H1 (cell line): Measurements from ENCODE around the gene SLC35F1. TPM values are rescaled to one million over a fixed set of nuclear protein-coding genes. Genes with fewer than 3 reads are reported as not detected.
A peak's percentile ranks its signal among the peaks of the same experiment; 100 is the strongest.

ENCODE experiments used
- ASH2L ChIP-seq: fragments of 200-600, 300-600 bp; sonication (generic); IDR thresholded peaks from one replicate; pipeline ENCODE4 v1.7.1; 2017; ENCODE audit warnings: low read length
- BCL11A ChIP-seq, 2 experiments: IDR thresholded peaks; one replicate each; pipeline ENCODE4 v1.6.1; 2011; ENCODE audit warnings: low read depth in 2 of 2, low read length in 2 of 2, mild to moderate bottlenecking in 2 of 2
- E2F6 ChIP-seq: IDR thresholded peaks from 2 replicates; pipeline ENCODE4 v1.6.1; 2012; ENCODE audit warnings: inconsistent platforms
- EGR1 ChIP-seq: IDR thresholded peaks from 2 replicates; pipeline ENCODE4 v1.6.1; 2011; ENCODE audit warnings: low read depth, low read length, borderline replicate concordance
- EZH2 ChIP-seq: fragments of 200-600 bp; sonication (generic); IDR thresholded peaks from 2 replicates; pipeline ENCODE4 v1.7.1; 2012; ENCODE audit warnings: low read depth, mild to moderate bottlenecking, moderate library complexity, low read length, inconsistent platforms; ENCODE audit not compliant: severe bottlenecking
- FOSL1 ChIP-seq: IDR thresholded peaks from 2 replicates; pipeline ENCODE4 v1.6.1; 2011; ENCODE audit warnings: mild to moderate bottlenecking, low read depth, low read length, moderate library complexity; ENCODE audit not compliant: insufficient read depth
- KDM1A ChIP-seq: fragments of 200-600, 300-600 bp; sonication (generic); IDR thresholded peaks from 2 replicates; pipeline ENCODE4 v1.7.1; 2016; ENCODE audit warnings: mild to moderate bottlenecking, low read length, borderline replicate concordance
- KDM4A ChIP-seq: IDR thresholded peaks from one replicate; pipeline ENCODE4 v1.7.1; 2012; ENCODE audit warnings: low read depth, mild to moderate bottlenecking, moderate library complexity, low read length, inconsistent platforms; ENCODE audit not compliant: severe bottlenecking
- NANOG ChIP-seq: IDR thresholded peaks from 2 replicates; pipeline ENCODE4 v1.6.1; 2011; ENCODE audit warnings: low read length, low read depth, mild to moderate bottlenecking, inconsistent platforms; ENCODE audit not compliant: insufficient read depth, poor library complexity, severe bottlenecking
- NRF1 ChIP-seq: IDR thresholded peaks from 2 replicates; pipeline ENCODE4 v1.6.1; 2011; ENCODE audit warnings: mild to moderate bottlenecking, low read depth, low read length, improper control_type of control experiment
- POLR2A ChIP-seq, 2 experiments: IDR thresholded peaks; 1 replicate in 1 of 2; 2 replicates in 1 of 2; pipeline ENCODE4 v1.6.1; 2011; ENCODE audit warnings: low read depth in 2 of 2, low read length in 2 of 2, mild to moderate bottlenecking in 2 of 2; ENCODE audit errors: control extremely low read depth in 1 of 2
- POLR2AphosphoS5 ChIP-seq: IDR thresholded peaks from 2 replicates; pipeline ENCODE4 v1.6.1; 2011; ENCODE audit warnings: low read depth, low read length
- RNF2 ChIP-seq: fragments of 200-900, 300-1000 bp; sonication (generic); IDR thresholded peaks from 2 replicates; pipeline ENCODE4 v1.7.1; 2016; ENCODE audit warnings: borderline replicate concordance, low read depth, mild to moderate bottlenecking, antibody characterized with exemption, low read length; ENCODE audit not compliant: poor library complexity, severe bottlenecking; ENCODE audit errors: missing control alignments
- SAP30 ChIP-seq: fragments of 300-600 bp; sonication (generic); IDR thresholded peaks from 2 replicates; pipeline ENCODE4 v1.7.1; 2012; ENCODE audit warnings: low read length, moderate library complexity, mild to moderate bottlenecking, inconsistent platforms; ENCODE audit not compliant: insufficient read depth, insufficient replicate concordance
- SP1 ChIP-seq: IDR thresholded peaks from 2 replicates; pipeline ENCODE4 v1.6.1; 2011; ENCODE audit warnings: low read depth, low read length
- SP4 ChIP-seq: IDR thresholded peaks from 2 replicates; pipeline ENCODE4 v1.6.1; 2012; ENCODE audit warnings: low read length, inconsistent platforms
- SUZ12 ChIP-seq: fragments of 200-600 bp; sonication (generic); IDR thresholded peaks from 2 replicates; pipeline ENCODE4 v1.6.1; 2012; ENCODE audit warnings: mild to moderate bottlenecking, inconsistent platforms, low read length, moderate library complexity, mixed read lengths
- TCF12 ChIP-seq: IDR thresholded peaks from 2 replicates; pipeline ENCODE4 v1.6.1; 2011; ENCODE audit warnings: low read depth, mild to moderate bottlenecking, low read length
- TEAD4 ChIP-seq: IDR thresholded peaks from 2 replicates; pipeline ENCODE4 v1.6.1; 2012; ENCODE audit warnings: low read depth, low read length, inconsistent platforms, mixed read lengths
- USF2 ChIP-seq: IDR thresholded peaks from 2 replicates; pipeline ENCODE4 v1.6.1; 2011; ENCODE audit warnings: low read length, improper control_type of control experiment
- YY1 ChIP-seq: IDR thresholded peaks from 2 replicates; pipeline ENCODE4 v1.6.1; 2011; ENCODE audit warnings: low read depth, mild to moderate bottlenecking, low read length
- polyA plus RNA-seq, 7 experiments: library from polyadenylated mRNA; depleted of rRNA in 3 of 7; stranded (reverse) in 5 of 7; unstranded in 2 of 7; fragments of >200 nt in 5 of 7; fragments of 200-250 nt in 2 of 7; gene quantifications; 1 replicate in 5 of 7; 2 replicates in 1 of 7; 4 replicates in 1 of 7; pipeline versions ENCODE4 v1.2.1 to v1.2.3, GENCODE V29; 2011 to 2013; ENCODE audit warnings: missing spikeins in 2 of 7, mixed read lengths in 2 of 7
- total RNA-seq: library from RNA; stranded (reverse); fragmentation: NEBNext Ultra II Directional; extraction: Animal tissue kit (Norgen Biotek cat#: 25700); gene quantifications from 2 replicates; pipeline ENCODE4 v1.2.1, GENCODE V29; 2021
- TF ChIP-seq, protein P1 (sequence below): IDR thresholded peaks from 2 replicates; pipeline ENCODE4 v1.6.1; 2012; ENCODE audit warnings: inconsistent platforms

Gene SLC35F1
- total and polyA plus RNA-seq, 2 of the 8 experiments (the other 6 are each of a cell fraction or from before 2014, with no cell fraction given) = 7.0 to 10.0 TPM

DNA sequence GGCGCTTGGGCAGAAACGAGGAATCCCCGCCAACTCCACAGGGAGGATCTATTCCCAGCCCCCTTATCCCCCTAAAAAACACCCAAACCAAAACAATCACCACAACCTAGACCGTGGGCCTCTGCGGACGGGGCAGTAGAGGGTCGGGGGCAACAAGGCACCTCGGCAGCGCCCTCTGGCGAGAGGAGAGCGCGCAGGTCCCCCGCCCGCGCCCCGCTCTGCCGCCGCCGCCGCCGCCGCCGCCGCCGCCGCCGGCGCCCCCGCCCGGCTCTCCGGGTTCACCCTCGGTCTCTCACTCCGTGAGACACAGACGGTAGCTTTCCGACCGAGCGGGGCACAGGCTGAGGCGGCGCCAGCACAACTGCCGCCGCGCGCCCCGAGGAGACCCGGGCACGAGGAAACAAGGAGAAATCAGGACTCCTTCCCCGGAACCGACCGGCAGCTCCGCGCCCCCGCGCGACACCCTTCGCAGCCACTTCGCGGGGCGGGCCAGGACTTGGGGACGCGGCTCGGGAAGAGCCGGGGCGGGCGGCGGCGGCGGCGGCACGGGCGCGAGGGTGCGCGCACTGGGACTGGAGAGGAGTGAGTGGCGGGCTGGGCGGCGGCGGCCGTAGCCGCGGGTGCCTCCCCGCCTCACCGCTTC, at the start of gene SLC35F1 (continued):
- no peak for TF ChIP-seq SAP30
- peak; percentile 3; the same call in 1 of the 2 replicates for TF ChIP-seq YY1
- TF ChIP-seq TEAD4 = peak; percentile 68
- TF ChIP-seq SP4 = no peak
- TF ChIP-seq BCL11A (IDR thresholded peaks at IDR 0.05; ENCODE audit: low read depth in 2 of 2, low read length in 2 of 2) = no peak
- TF ChIP-seq KDM4A = peak; percentile 18
- TF ChIP-seq, protein P1, sequence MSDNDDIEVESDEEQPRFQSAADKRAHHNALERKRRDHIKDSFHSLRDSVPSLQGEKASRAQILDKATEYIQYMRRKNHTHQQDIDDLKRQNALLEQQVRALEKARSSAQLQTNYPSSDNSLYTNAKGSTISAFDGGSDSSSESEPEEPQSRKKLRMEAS = no peak
- no peak for TF ChIP-seq KDM1A
- no peak for TF ChIP-seq FOSL1
- no peak for TF ChIP-seq EGR1
- no peak for TF ChIP-seq RNF2
- TF ChIP-seq POLR2A (IDR thresholded peaks at IDR 0.05; ENCODE audit: control extremely low read depth in 1 of 2, low read depth in 2 of 2, low read length in 2 of 2) = peak in 1 of 2 experiments; percentile 36; a peak in 2 of 3 replicates
- TF ChIP-seq SP1 = no peak
- TF ChIP-seq TCF12 = no peak
- no peak for TF ChIP-seq USF2
- no peak for TF ChIP-seq EZH2
- no peak for TF ChIP-seq NANOG
- no peak for TF ChIP-seq E2F6
- TF ChIP-seq SUZ12 = no peak
- no peak for TF ChIP-seq POLR2AphosphoS5
- TF ChIP-seq ASH2L = no peak
- TF ChIP-seq NRF1 = no peak
